GDM1 (cell line): ENCODE data around the gene HIF3A.
A peak's percentile ranks its signal among the peaks of the same experiment; 100 is the strongest.

ENCODE experiments used
- DNase-seq: peaks from one replicate; lab custom pipeline; 2025; lab: John Stamatoyannopoulos, UW

Gene HIF3A

GRCh38 chr19:46330319-46330918 lies 33.6 kb downstream of the HIF3A start:
- no peak for DNase-seq

DNA sequence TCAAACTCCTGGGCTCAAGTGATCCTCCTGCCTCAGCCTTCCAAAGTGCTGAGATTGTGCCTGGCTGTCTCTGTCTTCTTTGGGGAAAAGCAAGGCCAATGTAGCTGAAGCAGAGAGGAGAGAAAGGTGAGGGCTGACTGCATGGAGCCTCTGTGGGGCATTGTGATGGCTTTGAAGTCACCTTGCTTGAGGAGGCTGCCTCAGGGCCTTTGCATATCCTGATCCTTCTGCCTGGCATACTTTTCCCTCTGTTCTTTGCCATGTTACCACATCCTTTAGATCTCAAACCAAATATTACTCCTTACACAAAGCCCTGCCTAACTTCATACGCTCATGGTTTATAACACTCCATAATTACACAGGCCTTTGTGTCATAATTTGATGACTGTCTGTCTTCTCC lies 40.6 kb downstream of the HIF3A start:
- DNase-seq: no peak

DNA sequence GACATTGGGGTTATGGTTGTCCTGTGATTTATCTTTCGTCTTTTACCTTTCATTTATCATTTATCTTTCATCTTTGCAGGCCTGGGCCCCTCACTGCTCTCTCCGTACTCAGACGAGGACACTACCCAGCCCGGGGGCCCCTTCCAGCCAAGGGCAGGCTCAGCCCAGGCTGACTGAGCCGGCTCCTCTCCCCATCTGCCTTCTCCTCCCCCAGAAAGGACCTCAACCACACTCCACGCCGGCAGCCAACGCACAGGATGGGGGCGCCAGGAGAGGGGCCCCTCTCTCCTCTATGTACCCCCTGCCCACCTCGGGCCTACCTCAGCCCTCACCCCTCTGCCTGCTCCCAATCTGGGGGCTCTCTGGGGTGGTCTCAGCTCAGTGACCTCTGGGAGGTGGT lies 42.6 kb downstream of the HIF3A start:
- no peak for DNase-seq

DNA sequence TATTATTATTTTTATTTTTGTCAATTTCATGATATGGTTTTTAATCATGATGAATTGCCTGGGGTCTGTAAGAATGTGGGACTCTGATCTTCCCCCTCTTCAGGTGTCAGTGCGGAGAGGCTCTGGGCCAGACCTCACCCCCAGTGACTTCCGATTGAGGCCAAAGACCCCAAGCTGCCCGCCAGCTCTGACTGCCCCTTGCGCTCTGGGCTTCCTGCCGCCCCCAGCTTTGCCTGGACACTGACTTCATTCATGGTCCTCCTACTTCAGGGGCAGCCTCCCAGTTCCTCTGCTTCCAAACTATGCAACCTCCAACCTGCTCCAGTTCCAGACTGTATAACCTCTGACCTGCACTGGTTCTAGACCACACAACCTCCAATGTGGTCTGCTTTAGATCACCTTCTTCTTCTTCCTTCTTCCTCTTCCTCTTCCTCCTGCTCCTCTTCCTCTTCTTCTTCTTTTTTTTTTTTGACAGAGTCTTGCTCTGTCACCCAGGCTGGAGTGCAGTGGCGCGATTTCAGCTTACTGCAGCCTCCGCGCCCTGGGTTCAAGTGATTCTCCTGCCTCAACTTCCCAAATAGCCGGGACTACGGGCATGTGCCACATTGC lies 43.3 kb downstream of the HIF3A start:
- DNase-seq: no peak

DNA sequence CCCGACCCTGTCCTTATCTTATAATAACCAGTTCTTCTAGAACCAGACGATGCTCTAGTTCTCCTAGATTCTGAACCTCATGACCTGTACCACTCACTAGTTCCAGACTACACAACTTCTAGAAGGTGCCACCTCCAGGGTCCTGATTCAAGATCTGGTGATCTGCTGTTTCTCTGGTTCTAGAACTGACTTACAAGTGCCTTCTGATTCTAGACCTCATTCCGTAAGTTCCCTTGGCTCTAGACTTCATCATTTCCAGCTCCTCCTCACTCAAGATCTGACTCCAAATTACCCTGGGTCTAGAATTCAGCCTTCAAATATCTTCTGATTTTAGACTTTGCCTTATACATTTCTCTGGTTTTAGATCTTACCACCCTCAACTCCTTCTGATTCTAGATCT lies 45.1 kb downstream of the HIF3A start:
- no peak for DNase-seq

DNA sequence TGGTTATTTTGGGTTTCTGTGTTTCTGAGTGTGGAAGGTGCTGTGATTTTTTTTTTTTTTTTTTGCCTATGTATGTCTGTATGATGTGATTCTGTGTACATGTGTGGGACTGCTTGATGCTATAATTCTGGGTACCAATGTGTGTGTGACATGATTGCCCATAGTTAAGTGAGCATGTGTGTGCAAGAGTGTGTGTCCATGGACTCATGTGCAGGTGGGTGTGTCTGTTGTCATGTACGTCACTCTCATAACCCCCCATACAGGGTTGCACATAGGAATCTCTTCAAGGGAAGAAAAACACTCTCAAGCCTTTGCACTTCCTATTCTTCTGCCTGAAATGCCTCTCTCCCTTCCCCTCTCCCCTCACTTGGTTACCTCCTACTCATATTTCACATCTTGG lies 47.5 kb downstream of the HIF3A start:
- DNase-seq: no peak

DNA sequence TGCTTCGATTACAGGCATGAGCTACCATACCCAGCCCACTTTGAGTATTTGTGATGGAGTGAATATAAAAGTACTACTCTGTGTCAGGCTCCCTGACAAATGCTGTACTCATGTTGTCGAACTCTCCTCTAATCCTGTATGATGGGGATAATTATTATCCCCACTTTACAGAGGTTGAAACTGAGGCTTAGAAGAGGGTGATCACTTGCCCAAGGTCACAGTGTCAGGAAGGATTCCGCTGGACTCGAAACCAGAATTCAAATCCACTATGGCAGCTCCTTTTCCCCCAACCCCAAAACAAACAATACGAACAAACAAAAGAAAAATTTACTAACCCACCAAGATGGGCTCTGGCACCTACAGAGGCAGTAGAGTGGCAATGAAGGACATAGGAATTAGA lies 48.3 kb downstream of the HIF3A start:
- no peak for DNase-seq

DNA sequence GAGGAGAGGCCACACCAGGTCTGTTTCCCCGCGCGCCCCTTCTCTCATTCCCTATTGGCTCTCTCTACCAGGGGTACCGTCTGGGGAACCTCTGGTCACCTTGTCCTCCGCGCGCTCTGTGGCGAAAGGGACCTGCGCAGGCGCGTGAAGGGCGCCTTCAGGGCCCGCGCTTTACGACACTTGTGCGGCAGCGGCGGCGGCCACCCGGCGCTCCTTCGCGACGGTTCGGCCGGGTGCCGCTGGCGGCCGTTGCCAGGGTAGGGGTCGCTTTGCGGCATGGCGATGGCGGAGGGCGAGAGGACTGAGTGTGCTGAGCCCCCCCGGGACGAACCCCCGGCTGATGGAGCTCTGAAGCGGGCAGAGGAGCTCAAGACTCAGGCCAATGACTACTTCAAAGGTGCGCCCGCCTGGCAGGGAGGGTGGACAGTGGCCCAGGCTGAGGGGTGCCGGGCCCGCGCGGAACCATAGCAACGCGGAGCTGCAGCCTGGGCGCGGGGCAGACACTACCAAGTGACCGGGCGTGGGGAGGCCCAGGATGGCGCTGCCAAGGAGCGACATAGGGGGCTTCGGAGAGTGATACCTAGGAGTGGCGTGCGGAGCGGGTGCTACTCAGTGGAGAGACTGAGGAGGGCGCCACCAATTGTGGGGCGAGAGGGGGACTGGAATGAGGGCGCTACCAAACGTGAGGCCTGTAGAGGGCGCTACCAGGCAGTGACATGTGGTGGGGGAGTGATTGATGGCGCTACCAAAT lies 50.2 kb downstream of the HIF3A start, which contains the start of gene PPP5C:
Gene PPP5C (plus strand): TSS at position 267 of the 751 bp plus-strand sequence. CDS start 10 bp downstream, at position 277.
- peak; percentile 94 for DNase-seq

GRCh38 chr19:46347572-46347883 lies 50.7 kb downstream of the HIF3A start:
- no peak for DNase-seq

DNA sequence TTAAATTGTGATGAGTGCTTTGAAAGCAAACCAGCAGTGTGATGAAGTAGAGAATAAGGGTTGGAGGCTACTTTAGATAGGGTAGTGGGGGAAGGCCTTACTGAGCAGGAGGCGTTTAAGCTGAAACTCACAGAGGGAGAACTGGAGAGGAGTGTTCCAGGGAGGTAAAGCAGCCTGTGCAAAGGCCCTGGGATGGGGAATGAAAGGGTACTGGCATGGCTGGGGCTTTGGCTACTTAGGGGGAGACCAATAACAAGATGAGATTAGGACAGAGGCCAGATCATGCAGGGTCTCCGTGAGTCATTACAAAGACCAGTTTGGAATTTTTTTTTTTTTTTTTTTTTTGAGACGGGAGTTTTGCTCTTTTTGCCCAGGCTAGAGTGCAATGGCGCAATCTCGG lies 51.1 kb downstream of the HIF3A start:
- no peak for DNase-seq

DNA sequence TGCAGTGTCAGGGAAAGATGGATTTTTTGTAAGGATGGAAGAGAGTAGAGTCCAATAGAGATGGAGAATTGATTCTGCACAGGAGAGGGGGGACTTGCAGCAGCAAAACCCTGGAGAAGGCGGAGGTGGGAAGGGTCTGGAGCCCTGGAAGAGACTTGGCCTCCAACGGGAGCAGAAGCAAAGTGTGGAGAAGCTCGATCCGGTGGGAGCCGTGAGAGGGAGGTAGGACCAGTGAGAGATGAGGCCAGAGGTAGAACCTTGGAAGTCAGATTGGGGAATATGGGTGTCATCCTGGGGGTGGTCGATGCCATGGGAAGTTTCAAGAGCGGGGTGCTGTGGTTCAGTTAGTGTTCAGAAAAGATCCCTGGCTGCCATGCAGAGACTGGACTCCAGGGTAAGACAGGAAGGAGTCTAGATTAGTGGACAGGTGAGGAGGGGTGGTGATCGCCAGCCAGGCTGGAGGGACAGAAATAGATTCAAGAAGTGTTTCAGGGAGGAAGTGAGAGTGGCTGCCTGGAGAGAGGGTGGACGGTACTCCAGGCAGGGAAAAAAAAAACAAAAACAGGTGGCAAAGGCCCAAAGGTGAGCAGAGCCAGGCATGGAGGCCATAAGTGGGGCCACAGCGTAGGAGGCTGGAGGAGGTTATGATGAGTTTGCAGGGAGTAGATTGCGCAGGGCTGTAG lies 52.6 kb downstream of the HIF3A start:
- DNase-seq: no peak

GRCh38 chr19:46350029-46350757 lies 53.4 kb downstream of the HIF3A start:
- no peak for DNase-seq

- peak; percentile 51 for DNase-seq
These were observed 53.9 kb downstream of the HIF3A start for GRCh38 chr19:46350758-46351159.

- DNase-seq: no peak
These were observed 54.6 kb downstream of the HIF3A start for GRCh38 chr19:46351241-46352041.

DNA sequence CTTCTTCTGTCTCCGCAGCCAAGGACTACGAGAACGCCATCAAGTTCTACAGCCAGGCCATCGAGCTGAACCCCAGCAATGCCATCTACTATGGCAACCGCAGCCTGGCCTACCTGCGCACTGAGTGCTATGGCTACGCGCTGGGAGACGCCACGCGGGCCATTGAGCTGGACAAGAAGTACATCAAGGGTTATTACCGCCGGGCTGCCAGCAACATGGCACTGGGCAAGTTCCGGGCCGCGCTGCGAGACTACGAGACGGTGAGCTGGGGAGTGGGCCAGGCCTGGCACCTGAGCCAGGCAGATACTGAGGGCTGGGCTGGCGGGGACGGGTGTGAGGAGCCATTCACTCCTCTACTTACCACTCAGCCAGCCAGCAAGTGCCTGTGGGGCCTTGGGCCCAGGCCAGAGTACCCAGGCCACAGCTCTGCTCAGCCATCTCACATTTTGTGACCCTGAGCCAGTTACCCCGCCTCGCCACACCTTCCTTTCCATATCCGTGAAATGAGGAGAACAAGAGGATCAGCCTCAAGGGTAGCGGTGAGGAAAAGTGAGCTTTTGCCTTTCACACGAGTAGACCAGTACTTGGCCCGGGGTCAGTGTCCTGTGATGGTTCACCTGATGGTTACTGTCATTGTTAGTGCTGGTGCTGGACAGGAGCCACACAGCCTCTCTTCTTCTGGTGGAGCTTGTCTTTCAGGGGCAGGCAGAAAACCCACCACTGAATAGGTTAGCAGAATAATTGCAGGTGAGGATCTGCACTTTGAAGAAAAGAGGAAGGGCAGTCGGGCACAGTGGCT lies 57.1 kb downstream of the HIF3A start:
- no peak for DNase-seq

DNA sequence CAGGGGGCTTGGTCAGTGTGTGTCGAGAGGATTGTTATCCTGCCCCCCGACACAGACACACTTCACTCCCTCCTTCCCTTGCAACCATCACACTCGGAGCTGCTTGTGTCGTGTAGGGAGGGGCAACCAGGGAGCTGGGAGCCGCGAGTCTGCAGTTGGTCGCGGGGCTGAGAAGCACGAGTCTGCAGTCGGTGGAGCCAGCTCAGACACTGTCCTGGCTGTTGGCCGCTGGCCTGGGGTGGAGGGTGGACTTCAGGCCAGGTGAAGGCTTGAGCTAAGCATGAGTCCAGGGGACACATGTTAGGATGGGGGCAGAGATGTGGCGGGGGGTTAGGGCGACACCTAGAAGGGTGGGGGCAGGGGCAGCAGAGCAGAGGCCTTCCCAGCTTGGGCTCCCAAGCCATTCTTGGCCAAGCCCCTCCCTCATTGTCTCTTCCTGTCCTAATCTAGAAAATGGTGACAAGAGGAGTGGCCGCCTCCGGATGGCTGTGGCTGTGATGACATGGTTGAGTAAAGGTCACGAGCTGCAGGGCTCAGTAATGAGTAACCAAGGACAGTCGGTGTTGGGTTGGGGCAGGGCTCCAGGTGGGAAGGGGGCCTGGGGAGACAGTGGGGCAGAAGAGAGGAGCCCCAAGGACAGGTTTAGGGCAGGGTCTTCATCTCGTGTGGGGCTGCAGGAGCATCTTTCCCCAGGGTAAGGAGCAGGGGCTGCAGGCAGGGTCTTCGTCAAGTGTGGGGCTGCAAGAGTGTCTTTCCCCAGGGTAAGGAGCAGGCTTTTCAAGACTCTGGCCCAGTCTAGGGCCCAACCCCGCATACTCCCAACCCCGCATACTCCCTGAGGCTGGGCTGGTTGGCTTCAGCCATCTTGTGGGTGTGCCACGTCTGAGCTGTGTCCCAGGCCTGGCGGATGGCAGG lies 58.6 kb downstream of the HIF3A start:
- DNase-seq: no peak

- DNase-seq: no peak
These were observed 59.6 kb downstream of the HIF3A start for GRCh38 chr19:46356149-46357055.

GRCh38 chr19:46357846-46358583 lies 61.2 kb downstream of the HIF3A start:
- no peak for DNase-seq
